Lower leg skin (tissue), 4 donors: Measurements from ENCODE around the gene PYGB. TPM values are rescaled to one million over a fixed set of nuclear protein-coding genes. Genes with fewer than 3 reads are reported as not detected.
"Not testable (repeated sequence)": the region's sequence is repeated elsewhere in the genome, so short reads cannot be mapped to it uniquely, and the experiment has no call there.

Experiments used
- DNase-seq, 2 donors: peaks; one replicate each; pipeline ENCODE4 v3.0.0-alpha.2; 2019; ENCODE audit warnings: low spot score in 2 of 2
- H3K4me3 ChIP-seq: fragments of 200-600 bp; sonication (generic); 2 replicates; pipeline ENCODE4 v1.5.1; 2017; ENCODE audit warnings: mild to moderate bottlenecking, low read depth; ENCODE audit not compliant: poor library complexity, severe bottlenecking
- POLR2A ChIP-seq, 2 donors: fragments of 450-650 bp; IDR thresholded peaks; one replicate each; pipeline ENCODE4 v1.6.1; 2016 to 2017; ENCODE audit warnings: antibody characterized with exemption in 2 of 2, mild to moderate bottlenecking in 1 of 2, moderate library complexity in 1 of 2
- WGBS, 2 donors: methylation state at CpG; one replicate each; pipeline ENCODE4 v1.1.5; 2018; 5-methylcytosine and 5-hydroxymethylcytosine counted together
- intact Hi-C: fragments of 100-400 bp; cut with DNase I; formaldehyde crosslinking; loops from one replicate; pipeline ENCODE4 v1.15.0; 2023; ENCODE audit warnings: low total_unique reads
- total RNA-seq, 4 donors: library from RNA; depleted of rRNA; stranded (reverse); fragments of >200 nt; gene quantifications; one replicate each; pipeline ENCODE4 v1.1.0, GENCODE V29; 2016
- TF ChIP-seq, protein P1 (sequence below), 3 donors: fragments of 450-650 bp; IDR thresholded peaks; one replicate each; pipeline ENCODE4 v1.5.1; 2016; ENCODE audit warnings: antibody characterized with exemption in 3 of 3, mild to moderate bottlenecking in 3 of 3, moderate library complexity in 2 of 3

PYGB gene
- total RNA-seq, 4 donors from 2014 or later = 99.0 to 308 (median 194) TPM

DNA sequence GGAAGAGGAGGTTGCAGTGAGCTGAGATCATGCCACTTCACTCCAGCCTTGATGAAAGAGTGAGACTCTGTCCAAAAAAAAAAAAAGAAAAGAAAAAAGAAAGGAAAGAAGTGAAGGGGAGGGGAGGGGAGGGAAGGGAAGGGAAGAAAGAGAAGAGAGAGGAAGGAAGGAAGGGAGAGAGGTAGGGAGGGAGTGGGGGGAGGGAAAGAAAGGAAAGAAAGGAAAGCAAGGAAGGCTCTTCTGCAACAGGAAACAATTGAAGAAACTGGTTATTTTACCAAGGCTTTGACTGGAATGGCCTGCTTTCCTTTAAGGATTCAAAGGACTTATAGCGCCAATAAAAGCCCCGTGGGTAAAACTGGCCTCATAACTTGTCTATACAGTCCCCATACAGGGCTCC, 78.1 kb downstream of the PYGB start:
- H3K4me3 ChIP-seq = no peak overlapping the region
- TF ChIP-seq POLR2A (IDR thresholded peaks at IDR 0.05) = no peak
- TF ChIP-seq, protein P1, sequence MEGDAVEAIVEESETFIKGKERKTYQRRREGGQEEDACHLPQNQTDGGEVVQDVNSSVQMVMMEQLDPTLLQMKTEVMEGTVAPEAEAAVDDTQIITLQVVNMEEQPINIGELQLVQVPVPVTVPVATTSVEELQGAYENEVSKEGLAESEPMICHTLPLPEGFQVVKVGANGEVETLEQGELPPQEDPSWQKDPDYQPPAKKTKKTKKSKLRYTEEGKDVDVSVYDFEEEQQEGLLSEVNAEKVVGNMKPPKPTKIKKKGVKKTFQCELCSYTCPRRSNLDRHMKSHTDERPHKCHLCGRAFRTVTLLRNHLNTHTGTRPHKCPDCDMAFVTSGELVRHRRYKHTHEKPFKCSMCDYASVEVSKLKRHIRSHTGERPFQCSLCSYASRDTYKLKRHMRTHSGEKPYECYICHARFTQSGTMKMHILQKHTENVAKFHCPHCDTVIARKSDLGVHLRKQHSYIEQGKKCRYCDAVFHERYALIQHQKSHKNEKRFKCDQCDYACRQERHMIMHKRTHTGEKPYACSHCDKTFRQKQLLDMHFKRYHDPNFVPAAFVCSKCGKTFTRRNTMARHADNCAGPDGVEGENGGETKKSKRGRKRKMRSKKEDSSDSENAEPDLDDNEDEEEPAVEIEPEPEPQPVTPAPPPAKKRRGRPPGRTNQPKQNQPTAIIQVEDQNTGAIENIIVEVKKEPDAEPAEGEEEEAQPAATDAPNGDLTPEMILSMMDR (IDR thresholded peaks at IDR 0.05) = no peak
- 78 to 83% methylated on average over 2 of the region's 2 CpGs for WGBS, 2 donors
- no peak for DNase-seq
- intact Hi-C loops = no loop called here

GRCh38 chr20:25327521-25328235, 79.8 kb downstream of the PYGB start:
- no peak for DNase-seq
- TF ChIP-seq, protein P1 (IDR thresholded peaks at IDR 0.05) = no peak
- no peak for TF ChIP-seq POLR2A (IDR thresholded peaks at IDR 0.05)
- WGBS, 2 donors = 74 to 75% methylated on average over 7 of the region's 7 CpGs
- H3K4me3 ChIP-seq = no peak overlapping the region
- intact Hi-C loops = no loop called here

GRCh38 chr20:25328954-25329498, 81.1 kb downstream of the PYGB start:
- no peak overlapping the region for H3K4me3 ChIP-seq
- intact Hi-C loops = no loop called here
- TF ChIP-seq, protein P1 (IDR thresholded peaks at IDR 0.05) = no peak
- no peak for TF ChIP-seq POLR2A (IDR thresholded peaks at IDR 0.05)
- no peak for DNase-seq
- 94 to 98% methylated on average over 12 of the region's 12 CpGs for WGBS, 2 donors

DNA sequence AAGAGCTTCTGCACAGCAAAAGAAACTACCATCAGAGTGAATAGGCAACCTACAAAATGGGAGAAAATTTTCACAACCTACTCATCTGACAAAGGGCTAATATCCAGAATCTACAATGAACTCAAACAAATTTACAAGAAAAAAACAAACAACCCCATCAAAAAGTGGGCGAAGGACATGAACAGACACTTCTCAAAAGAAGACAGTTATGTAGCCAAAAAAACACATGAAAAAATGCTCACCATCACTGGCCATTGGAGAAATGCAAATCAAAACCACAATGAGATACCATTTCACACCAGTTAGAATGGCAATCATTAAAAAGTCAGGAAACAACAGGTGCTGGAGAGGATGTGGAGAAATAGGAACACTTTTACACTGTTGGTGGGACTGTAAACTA, 87.1 kb downstream of the PYGB start:
- 93 to 100% methylated on average over 1 of the region's 1 CpG for WGBS, 2 donors

DNA sequence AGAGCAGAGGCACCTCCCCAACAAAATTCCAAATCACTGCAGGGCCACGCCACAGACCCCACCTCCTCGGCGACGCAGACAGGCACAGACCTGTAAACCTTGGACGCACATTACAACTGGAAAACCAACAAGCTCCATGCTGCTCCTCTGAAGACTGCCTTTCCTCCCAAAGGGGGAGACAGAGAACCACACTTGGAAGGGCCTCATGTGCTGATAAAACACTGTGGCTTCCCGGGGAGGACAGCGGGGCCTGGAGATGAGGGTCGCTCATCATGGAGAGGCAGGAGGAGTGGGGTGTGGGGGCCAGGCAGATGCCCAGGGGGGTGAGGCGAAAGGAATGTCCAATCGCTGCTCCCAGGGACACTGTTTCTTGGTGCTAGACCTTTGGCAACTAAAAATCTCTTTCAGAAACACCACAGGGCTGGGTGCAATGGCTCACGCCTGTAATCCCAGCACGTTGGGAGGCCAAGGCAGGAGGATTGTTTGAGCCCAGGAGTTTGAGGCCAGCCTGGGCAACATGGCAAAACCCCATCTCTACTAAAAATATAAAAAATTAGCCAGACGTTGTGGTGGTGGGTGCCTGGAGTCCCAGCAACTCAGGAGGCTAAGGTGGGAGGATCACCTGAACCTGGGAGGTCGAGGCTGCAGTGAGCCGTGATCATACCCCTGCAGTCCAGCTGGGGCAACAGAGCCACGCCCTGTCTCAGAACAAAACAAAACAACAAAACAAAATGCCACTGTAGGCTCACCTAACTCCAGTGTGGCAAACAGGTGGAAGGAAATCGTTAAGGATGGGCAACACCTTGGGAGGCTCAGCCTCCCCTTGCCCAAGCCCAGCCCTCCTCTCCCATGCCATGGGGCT, 88.9 kb downstream of the PYGB start:
- H3K4me3 ChIP-seq = no peak overlapping the region
- 65 to 74% methylated on average over 17 of the region's 17 CpGs for WGBS, 2 donors
- TF ChIP-seq, protein P1 (IDR thresholded peaks at IDR 0.05) = no peak
- no peak for TF ChIP-seq POLR2A (IDR thresholded peaks at IDR 0.05)
- intact Hi-C loops = no loop called here
- peak in 1 of 2 donors; percentile 50 for DNase-seq

More for the DNA sequence above, 87.1 kb downstream of the PYGB start:
- DNase-seq, H3K4me3 ChIP-seq, intact Hi-C loops: not testable (repeated sequence)
